HG02623 (cell line): Measurements from ENCODE around the gene ADORA1.

ENCODE experiments used
- ATAC-seq: cut with Tn5 transposase; IDR thresholded peaks from one replicate; pipeline ENCODE4 v1.9.1; 2021; ENCODE audit warnings: moderate library complexity; ENCODE audit not compliant: unreplicated experiment

The ADORA1 gene

DNA sequence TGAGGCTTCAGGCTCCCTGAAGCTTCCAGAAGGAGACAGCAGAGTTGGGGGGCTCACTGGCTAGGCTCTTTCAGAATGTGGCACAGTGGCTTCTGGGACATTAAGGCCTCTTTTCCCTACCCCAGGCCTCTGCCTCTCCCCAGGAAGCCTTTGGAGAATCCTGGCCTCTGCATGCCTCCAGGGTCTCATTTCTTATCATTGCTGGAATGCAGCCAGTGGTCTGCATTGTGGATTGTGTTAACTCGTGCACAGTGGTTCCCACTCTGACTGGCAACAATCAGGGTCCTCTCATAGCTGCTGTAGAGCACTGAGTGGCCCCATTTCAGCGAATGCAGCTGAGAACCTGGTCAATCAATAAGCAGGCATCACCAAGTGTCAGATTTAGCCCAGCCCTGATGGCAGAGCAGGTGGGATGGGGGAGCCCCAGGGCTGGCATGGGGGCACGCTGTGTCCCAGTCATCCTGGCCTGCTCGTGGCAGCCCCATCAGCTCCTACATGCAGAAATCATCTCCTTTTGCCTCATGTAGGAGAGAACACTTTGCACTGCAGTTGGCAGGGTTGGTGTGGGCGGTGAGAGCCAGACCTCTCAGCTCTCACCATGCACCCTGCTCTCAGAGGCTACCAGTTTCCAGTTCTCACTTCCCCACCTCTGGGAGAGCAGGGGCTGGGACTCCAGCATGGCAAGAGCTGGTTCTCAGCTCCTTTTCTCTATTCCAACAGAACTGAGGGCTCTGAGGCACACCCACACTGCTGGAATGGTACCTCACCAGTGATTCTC, 13.4 kb downstream of the ADORA1 start:
- no peak for ATAC-seq

DNA sequence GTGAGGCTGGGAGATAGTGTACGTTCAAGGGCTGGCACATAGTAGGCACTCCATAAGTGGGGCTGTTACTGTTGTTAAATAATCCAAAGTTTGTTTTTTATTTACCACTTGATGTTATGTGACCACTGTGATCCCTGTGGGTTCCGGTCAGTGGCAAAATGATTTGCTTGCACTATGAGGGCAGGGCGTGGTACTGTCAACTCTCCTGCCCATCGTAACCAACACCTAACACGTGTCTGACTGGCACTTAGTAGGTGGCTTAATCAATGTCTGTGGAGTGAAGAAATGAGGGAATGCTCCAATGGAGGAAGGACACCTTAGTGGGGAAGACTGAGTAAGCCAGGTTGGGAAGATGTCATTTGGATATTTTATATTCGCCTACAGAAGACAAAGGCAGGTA, 14.6 kb downstream of the ADORA1 start:
- no peak for ATAC-seq

DNA sequence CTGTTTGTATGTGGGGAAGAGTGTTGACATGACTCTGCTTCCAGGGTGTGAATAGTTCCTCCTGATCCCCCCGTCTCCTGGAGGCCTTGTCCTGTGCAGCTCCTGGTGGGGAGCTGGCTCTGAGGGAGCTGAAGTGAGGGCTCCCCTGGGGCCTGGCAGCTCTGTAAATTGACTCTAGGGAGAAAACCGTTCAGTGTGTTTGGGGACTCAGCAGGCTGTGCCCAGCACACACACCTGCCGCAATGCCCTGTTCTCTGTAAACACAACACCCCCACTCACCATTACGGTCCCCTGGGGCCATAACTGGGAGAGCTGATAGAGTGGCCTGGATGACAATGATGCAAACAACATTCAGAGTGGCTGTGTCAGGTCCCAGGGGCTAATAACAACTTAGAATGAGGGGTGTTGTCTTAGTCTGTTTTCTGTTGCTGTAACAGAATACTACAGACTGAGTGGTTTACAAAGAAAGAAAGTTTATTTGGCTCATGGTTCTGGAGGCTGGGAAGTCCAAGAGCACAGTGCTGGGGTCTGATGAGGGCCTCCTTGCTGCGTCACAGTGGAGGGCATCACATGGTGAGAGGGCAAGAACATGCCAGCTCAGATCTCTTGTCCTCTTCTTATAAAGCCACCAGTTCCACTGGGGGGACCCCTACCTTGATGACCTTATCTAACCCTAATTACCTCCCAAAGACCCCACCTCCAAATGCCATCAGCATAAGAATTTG, 15.3 kb downstream of the ADORA1 start:
- no peak for ATAC-seq

DNA sequence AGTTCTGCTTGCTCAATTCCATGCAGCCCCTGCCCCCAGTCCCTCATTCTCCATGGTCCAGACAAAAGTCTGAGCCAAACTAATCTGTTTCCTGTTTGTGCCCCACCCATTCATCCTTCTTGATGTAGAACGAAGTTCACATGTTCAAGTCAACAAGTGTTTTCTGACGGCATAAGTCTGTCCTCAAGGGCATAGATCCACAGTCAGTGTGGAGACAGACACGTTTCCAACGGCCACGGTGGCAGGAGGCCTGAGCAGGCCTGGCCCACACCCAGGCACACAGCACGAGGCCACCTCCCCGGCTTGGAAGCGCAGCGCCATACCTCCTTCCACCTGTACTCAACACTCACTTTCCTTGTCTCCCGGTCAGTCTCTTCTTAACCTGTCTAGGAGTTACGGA, 16.1 kb downstream of the ADORA1 start:
- no peak for ATAC-seq

DNA sequence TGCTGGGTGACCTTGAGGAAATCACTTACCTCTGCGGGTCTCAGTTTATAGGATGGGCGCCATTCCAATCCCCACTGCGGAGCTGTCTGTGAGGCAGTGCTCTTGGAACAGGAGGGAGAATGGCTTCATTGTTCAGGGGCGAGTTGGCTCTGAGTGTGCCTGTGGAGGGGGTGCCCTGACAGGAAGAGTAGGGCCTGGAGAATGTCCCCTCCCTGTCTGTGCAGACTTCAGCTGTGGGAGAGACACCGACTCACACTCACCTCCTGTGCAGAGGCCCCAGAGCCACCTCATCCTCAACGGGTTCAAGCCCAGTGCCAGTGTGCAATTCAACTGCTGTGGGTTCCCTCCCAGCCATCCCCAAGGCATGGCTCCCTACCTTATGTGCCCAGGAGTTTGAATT, 17.1 kb downstream of the ADORA1 start:
- ATAC-seq, result no peak

DNA sequence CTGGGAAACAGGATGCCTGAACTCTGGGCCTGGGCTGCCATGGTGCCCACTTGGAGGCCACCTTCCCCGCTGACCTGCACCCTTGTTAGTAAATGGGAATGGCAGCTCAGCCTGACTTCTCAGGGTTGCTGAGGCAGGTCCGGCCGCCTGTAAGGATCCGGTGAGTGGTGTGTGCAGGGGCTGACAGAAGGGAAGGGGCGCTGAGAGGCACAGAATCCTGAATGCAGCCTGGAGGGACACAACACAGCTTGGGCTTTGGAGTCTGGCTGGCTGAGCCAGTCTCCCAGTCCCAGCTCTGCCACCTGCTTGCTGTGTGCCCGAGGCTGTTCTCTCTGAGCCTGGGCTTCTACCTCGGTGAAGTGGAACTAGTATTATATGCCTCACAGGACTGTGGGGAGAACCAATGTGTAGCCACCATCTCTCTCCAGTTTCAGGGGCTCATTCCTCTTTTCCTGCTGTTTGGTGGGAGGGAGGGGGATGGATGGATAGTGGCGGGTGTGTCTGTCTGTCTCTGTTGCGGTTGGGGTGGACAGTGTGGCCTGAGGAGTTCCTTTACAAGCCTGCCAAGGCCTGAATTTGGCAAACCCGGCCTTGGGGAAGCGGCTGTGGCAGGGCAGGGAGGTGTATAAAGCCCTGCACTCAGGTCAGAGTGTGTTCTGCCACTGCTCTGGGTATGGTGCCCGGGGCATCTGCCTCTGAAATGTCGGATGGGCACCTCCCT, 18.0 kb downstream of the ADORA1 start:
- no peak for ATAC-seq

DNA sequence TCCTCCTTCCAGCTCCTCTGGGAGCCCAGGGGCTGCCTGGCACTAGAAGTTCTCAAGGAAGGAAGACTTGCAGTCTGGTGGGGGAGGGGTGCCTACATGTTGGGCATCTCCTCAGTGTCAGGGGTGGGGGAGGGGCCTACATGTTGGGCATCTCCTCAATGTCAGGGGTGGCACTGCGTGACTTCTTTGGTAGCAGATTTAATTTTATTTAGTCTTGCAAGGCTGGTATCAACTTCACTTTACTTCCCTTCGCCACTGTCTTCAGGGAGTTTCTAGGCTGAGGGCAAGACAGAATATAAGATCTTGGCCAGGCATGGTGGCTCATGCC, 18.5 kb downstream of the ADORA1 start:
- no peak for ATAC-seq

DNA sequence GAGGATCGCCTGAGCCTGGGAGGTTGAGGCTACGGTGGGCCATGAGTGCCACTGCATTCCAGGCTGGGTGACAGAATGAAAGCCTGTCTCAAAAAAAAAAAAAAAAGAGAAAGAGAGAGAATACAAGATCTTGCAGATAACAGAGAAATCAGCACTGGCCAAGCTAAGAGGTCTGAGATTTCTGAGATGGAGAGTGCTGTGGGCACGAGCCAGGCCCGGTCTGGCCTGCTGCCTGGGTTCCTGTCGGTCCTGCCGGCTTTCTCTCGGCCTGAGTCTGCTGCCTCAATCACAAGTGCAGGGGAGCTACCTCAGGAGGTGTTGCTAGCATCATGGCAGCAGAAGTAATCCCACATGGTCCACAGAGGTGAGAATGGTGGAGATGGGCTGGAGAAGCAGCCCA, 19.0 kb downstream of the ADORA1 start:
- no peak for ATAC-seq

DNA sequence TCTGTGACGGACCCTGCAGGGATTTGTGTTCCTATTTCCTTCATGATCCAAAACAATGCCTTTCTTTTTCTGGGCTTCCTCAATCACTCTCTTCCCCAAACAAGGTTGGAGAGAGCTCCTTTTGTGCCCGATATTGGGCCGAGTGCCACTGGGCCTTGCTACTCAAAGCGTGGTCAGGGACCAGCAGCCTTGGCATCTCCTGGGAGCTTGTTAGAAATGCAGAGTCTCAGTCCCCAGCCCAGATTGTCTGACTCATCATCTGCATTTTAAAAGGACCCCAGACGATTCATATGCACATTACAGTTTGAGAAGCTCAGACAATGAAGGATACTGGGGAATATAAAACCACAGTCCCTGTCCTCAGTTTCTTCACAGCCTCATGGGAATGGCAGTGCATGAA, 19.9 kb downstream of the ADORA1 start:
- ATAC-seq, result no peak

DNA sequence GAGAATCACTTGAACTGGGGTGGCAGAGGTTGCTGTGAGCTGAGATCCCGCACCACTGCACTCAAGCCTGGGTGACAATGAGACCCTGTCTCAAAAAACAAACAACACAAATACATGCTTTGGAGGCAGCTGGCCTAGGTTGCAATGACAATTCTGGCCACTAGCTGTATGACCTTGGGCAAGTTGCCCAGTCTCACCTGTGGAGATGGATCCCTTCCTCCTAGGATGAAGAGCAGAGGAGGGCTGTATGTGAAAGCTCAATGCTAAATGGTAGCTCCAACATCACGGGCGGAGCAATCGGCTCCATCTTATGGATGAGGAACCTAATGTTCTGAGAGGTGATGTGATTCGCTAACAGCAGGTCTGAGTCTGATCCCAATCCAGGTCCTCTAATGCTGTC, 20.6 kb downstream of the ADORA1 start:
- ATAC-seq, result no peak

DNA sequence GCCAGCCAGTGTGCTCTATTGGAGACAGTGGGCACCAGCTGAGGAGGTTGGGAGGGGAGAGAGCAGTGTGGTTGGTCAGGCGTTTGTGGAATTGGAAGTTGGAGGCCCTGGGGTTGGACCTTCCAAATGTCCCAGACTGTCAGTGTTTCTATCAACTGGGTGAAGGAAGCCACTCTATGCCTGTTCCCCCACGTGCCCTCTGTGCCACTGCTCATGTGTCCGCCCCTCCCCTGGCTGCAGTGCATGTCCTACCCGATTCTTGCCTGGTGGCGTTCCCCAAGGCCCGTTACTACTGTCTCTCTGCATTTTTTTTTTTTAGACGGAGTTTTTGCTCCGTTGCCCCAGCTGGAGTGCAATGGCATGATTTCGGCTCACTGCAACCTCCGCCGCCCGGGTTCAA, 21.1 kb downstream of the ADORA1 start:
- ATAC-seq, result no peak

DNA sequence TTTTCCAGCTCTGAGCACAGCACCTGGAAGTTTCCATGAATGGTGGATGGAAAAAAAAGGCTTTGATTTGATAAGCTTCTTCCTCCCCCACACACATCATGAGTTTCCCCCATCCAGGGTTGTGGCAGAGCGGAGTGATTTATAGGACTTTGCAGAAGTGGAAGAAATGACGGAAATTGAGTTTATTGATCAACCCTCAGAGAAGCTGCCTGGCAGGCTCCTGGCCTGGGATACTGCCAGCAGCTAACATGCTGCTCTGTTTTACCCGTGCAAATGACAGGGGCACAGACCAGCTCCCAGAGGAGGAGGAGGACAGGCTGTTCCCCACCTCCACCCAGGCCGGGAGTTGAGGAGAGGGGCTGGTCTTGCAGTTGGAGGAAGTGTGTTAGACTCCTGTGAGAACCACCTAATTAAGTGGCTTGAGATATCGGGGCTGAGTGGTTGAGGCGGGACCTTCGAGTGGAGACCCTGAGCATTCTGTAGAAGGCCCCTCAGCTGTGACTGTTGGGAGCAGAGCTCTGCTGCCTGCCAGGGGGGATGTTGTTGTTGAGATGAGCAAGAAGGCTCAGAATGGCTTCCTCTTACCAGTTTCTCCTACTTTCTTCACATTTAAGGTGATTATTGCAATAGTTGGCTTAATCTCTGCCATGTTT, 21.8 kb downstream of the ADORA1 start:
- ATAC-seq, result no peak

DNA sequence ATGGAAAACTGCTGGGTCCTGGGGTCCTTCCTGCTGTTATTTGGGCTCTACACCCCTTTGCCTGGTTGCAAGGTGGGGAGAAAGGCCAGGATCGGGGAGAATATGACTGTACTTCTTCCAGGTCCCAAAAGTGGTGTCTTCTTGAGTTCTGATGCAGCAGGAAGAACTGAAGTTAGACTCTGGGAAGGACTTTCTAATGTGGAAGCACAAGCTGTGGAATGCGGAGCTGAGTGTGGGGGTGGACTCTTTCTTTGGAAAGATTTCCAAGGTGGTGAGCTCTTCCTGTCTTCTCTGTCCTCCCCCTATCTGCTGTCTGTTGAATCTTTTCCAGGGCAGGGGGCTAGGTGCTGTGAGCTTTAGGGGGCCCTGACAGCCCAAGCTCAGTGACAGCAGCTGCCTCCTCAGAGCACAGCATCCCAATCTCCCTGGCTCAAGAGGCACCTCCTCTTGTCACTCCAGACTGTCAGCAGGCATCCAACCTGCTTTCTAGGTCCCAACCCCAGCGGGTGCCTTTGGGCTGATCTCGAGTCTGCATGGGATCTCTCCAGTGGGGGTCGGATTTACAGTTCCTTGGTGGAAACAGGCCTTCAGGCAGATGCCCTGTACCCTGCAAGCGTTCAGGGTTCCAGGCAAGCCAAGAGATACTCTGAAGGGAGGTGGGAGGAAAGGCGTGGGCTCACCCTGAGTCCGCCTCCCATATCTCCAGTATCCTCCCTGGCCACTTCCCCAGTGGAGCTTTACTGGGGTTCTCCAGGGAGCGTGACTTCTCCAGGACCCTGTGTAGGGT, 23.2 kb downstream of the ADORA1 start:
- no peak for ATAC-seq

DNA sequence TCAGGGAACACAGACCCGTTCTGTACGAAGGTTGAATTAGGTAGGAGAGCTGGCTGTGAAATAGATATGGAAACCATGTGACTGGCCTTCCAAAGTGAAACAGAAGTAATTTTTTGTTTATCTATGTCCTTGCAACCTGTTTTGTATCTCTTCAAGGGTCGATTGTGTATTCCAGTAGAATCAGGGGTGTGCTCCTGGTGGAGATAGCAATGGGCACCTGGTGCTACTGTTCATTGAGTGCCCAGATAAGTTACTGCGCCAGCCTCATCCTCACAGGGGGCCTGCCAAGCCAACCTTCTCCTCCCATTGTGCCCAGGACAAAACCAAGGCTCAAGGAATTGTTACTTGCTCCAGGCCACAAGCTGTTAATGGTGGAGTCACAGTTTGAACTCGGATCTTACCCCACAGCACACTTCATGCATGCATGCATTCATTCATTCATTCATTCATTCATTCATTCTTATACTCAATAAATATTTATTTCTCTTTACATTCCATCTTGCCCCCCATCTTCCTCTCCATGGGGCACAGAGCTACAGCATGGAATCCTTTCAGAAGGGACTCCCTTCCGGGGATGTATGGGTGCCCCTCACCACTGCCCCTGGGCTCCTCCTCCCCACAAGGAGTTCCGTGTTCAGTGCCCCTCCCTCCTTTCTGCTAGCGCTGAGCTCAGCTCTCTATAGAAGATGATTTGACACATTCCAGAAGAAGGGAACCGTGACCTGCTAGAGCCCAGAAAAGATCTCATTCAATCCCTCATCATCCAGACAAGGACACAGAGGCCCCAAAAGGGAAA, 24.0 kb downstream of the ADORA1 start:
- ATAC-seq, result no peak

DNA sequence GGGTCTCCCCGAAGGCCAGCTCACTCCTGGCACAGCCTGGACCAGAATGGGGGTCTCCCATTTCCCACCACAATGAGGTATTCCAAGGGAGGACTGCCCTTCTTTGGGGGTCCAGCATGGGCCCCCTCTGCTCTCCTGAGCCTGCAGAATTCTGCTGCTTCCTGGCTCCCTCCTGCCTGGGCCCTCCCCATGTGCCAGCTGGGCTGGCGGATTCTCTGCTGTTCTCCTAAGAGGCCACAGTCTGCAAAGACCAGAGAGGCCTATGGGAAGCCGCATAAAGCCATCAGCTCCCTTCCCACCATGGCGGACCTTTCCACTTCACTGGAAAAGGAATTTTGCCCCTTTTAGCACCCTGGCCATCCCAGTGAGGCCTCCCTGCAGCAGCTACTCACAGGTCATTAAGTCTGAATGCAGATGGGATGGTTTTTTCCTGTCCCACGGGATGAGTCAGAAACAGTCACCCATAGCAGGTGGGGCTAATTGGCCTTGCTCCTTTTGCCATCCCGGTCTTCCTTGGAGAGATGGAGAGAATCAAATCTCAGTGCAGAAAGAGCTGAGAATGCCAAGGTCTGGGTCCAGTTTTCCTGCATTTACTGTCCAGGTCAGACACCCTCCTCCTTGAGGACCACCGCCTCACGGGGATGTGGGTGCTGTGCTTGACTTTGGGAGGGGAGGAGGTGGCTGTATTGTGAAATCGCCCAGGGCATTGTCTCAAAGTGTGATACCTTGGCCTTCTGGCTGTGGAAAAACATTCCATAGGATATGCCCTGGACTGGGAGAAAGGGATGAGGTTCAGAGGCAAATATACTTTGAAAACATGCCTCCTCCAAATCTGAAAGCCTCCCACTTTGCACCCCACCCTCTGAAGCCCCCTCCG, 24.9 kb downstream of the ADORA1 start:
- ATAC-seq, result no peak

DNA sequence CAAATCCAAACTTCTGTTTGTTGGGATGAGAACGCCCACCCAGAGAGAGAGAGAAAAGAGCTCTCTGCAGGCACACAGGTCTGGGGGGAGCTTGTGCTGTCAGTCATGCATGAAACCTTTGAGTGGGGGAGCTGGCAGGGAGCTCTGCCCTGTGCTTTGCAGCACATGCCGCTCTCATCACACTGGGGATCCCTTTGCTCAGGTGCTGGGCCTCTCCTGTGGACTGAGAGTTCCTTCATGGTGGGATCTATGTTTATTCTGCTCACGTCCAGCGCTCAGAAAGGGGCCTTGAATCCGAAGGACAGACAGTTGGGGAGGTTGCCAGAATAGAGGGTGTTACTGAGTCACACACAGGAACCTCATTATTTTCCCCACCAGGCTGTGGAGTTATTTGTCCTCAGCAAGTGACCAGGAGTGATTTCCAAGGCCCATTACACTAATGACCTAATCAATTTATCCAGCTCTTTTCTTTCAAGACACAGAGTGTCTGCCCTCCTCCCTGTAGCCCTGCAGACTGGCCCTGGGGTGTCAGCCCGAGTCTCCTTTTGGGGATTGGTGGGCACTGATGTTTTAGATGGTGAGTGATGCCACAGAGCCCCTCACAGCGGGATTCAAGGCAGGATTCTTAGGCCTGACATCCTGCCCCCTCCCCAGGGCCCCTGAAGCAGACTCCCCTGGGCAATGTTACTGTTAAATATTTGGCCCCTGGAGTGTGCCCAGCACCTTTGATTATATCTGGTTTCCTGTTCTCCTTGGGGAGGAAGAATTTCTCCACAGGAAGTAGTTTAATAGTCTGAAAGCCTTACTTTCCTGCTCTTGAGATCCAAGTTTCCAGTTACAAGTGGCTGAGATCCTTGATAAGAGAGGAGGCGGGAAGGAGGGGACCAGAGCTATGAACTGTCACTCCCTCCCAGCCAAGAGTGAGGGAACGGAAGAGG, 25.8 kb downstream of the ADORA1 start:
- ATAC-seq, result no peak

DNA sequence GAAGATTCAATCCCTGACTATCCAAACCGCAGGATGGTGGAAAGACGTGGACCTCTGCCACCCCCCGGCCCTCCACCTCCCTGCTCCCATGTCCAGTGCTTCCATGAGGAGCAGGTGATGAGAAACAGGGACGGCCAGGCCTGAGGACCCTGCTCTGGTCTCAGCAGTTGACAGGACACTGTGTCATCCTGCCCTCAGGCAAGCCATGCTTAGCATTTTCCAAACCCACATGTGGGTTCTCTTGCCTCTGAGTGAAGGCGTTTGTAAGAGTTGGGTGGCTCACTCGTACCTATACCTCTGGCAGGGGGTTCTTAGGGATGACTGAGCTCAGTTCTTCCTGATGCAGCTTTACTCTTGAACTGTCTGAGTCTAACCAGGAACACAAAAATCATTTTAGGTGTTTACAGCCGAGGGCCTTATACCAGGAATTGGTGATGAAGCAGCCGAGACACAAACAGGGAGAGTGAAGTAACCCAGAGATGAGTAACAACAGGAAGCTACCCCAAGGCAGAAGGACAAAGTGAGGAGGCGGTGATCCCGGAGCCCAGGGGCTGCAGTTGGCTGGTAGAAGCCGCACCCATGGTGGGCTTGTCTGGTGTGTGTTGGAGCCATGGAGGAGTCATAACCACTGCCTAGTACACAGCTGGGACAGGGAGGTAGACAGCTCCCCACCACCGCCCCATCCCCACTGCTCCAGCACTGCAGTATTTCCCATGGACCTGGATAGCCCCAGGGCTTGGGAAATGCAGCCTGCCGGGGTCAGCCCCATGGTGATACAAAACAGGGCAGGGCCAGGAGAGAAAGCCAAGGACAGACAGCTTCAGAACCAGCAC, 26.7 kb downstream of the ADORA1 start:
- no peak for ATAC-seq
